GM19023 (cell line): ENCODE measurements around the gene ZFP42.
"Not testable (repeated sequence)": the region's sequence is repeated elsewhere in the genome, so short reads cannot be mapped to it uniquely, and the experiment has no call there.

ENCODE experiments used
- ATAC-seq: cut with Tn5 transposase; IDR thresholded peaks from one replicate; pipeline ENCODE4 v1.9.1; 2021; ENCODE audit warnings: mild to moderate bottlenecking, moderate library complexity; ENCODE audit not compliant: unreplicated experiment

ZFP42 gene

DNA sequence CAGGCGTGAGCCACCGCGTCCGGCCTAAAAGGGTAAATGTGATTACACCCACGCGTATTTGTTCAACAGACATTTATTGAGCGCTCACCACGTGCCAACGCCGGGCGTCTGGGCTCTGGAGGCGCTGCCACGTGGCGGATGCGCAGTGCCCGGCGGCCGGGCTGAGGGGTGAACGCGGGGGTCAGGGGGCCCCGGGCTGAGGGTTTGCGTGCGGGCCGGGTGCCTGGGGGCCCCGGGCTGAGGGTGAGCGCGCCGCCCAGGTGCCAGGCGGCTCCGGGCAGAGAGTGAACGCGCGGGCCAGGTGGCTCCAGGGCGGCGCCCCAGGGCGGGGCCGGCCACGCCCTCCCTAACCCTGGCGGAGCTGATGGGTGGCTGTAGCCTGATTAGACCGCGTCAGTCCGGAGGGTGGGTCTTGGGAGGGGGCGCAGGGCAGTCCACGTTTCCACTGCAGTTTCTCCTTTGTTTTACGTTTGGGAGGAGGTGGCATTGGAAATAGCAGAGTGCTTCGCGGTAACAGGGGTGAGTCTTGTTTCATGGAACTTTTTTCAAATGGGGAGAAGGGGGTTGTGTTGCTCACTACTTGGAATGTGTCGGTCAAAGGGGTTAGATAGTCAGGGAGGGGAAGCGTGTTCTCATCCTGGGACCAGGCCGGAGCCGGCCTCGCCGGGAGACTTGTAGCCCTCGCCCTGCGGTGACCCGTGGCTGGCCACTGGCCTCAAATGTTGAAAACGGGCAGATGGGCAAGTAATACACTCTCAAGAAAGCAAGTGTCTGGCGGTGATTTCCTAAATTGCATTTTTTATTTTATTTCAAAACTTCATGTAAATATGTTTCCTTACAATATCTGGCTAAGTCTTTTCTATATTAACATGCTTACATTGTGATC is at the start of gene ZFP42:
Gene ZFP42 (plus strand): TSS at position 450 of the 886 bp plus-strand sequence. CDS start 7,037 bp downstream, outside the sequence.
- ATAC-seq = no peak

DNA sequence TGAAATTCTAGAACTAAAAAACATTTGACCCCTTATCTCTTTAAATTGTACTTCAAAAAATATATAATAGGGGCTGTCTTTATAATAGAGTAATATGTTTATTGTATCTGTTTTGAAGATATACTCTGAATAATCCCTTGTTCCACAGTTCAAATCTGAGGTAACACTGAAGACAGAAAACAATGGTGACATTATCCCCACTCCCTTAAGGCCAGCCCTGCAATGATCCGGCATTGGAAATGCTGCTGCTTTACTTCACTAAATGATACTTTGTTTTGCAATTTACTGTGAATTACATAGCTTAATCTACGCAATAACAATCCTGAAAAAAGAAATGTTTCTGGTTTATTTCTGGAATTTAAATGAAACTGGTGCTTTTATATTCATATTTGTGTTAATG is 34.4 kb upstream of the ZFP42 start:
- ATAC-seq = no peak

DNA sequence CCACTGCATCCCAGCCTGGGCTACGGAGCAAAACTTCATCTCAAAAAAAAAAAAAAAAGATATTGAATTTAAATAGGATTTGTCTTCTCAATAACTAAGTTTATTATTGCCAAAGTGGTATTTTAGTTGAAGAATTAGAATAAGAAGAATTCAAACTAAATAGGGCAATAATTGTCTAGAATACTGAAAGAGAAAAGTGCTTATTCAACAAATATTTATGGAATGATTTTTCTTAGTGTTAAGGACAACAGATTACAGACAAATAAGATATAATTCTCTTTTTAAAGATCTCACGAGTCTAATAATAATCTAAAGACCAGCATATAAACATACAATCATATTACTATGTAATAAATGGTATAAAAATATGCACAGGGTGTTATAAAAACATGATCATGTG is 33.6 kb upstream of the ZFP42 start:
- no peak for ATAC-seq

DNA sequence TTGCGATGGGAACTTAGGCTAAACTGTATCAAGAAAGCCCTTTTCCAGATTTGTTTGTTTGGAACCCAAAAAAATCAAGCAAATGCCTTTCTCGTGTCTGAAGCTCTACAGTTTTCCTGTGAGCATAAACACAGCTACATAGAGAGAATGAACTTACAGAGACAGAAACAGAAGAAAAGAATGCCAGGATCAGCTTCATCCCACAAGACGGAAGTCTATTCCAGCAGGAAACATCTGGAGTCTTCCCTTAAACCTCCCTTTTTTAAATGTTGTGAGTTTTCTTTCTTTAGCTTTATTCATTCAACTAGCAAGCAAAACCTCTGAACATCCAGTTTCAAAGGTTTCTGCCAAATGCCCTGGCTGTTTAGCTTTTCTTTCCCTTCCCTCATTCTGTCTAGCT is 32.6 kb upstream of the ZFP42 start:
- ATAC-seq = no peak

DNA sequence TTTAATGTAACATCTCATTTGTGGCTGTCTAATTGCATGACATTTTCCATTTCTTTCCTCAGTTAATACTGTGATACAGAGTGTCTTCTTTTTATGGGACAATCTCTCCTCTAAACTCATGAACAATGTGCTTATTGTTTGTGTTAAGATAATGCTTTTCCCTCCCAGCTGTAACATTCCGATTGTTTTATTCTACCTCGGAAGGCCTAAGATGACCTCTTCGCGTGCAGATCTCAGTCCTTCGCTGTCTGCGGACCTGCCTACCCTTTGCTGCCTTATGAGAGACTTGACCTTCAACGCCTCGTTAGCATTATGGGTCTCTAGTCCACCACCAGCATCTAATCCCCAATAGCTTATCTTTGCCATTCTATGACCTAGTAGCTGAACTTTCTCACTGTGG is 29.8 kb upstream of the ZFP42 start:
- ATAC-seq = no peak

GRCh38 chr4:187972135-187972534 is 23.4 kb upstream of the ZFP42 start:
- ATAC-seq = no peak

DNA sequence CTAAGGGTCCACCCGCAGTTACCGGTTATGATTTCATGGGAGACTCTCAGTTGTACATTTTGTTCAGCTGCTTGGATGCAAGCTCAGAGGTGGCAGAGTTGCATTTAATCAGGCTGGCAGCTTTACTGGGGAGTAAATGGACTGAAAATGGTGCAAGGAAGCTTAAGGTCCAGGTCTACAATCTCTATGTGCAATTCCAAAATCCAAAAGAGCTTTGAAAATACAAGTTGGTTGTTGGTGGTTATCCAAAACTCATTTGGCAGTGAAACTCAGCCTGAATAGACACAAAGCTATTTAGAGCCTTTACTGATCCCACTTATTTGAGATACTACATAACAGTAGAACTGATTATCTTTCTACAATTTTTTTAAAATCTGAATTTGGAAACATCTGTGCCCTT is 11.8 kb upstream of the ZFP42 start:
- ATAC-seq = no peak

DNA sequence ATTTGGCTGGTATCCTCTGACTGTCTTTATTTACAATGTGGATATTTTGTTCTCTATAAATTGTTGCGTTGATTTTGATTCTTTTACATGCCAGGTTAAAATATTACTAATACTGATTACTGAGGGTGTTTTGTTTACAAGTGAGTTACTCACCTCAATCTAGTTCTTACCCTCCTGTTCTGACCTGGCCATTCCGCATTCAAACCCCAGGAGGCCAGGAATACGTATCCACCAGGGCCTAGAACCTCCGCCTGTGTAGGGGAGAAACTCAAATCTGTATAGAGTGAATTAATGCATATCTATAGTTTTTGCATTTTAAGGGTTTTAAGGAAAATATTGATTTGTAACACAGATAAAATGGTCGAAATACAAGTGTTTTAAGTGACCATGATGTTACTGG is 2.6 kb upstream of the ZFP42 start:
- no peak for ATAC-seq

- no peak for ATAC-seq
Measured at GRCh38 chr4:187993827-187994226, 1.7 kb upstream of the ZFP42 start.

DNA sequence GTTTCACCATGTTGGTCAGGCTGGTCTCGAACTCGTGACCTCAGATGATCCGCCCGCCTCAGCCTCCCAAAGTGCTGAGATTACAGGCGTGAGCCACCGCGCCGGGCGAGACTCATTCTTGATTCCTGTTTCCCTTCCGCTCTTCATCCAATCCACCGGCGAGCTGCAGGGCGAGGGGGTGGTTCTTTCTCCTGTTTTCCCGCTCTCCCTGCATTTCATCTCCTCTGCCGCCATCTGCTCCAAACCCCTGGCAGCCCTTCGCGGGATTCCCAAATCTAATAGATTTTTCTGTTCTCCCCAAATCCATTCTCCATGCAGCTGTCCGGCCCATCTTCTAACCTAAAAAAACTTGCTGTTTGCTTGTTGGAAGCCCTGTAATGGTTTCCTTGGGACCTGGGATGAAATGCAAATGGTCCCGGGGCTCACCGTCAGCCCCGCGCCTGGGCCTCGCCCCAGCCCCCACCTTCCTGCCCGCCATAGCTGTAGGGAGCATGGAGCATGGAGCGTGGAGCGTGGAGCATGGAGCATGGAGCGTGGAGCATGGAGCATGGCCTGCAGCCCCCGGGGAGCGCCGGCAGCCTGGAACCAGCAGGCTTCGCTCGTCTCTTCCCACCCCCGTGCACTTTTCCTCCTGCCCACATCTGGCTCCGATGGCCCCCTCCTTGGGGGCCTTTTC is 1.1 kb downstream of the ZFP42 start:
- no peak for ATAC-seq

- ATAC-seq = not testable (repeated sequence)
Measured at GRCh38 chr4:187997991-187998390, 2.4 kb downstream of the ZFP42 start.

DNA sequence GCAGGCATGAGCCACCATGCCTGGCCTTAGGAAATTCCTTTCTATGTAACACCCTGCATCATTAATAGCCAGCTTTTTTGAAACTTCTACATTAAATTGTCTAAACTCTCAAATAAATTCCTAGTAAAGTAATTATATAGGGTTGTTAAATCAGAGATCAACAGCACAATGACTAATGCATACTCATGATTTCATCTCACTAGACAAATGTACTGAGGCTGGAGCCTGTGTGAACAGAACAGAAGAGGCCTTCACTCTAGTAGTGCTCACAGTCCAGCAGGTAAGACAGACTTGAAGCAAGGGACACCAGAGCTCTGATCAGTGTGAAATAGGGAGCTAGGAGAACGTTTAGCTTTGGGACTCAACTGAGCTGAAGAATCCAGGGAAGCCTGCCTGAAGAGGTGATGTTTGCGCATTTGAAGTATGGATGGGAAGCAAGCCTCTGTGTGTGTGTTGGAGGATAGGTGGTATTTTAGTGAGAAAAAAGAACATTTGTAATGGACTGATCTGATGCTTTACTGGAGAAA is 3.9 kb downstream of the ZFP42 start:
- ATAC-seq = no peak

DNA sequence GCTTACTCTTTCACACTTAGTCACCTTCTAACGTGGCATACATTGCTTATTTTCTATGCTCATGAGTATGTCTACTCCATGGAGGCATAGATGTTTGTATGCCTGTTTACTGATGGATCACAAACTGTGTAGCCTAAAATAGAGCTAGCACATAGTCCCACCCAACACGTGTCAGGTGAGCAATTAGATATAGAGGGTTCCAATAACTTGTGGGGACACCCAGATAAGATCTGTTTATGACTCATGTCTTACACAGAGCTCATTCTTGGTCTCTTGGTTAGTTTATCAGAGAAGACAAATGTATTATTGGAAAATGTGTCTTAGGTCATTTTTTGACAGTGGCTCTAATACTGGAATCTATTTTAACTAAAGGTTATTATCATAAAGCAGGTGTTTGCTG is 6.8 kb downstream of the ZFP42 start:
- no peak for ATAC-seq

- ATAC-seq = no peak
Measured at GRCh38 chr4:188002751-188003150, 7.2 kb downstream of the ZFP42 start.

DNA sequence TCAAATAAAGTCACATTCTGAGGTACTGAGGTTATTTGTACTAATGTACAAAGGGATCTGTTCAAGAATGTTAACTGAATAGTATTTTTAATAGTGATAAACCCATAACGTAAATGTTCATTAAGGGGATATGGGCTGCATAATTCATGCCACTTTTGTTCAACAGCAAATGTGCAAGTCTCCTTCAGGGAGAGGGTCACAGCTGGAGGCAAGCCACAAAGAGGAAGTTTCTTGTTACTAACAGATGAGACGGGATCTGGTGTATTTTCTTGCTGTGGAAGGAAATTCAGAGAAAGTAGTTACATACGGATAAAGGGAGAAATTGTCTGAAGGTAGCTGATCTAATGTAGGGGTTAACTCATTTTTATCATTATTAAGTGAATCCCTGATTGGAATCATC is 10.0 kb downstream of the ZFP42 start:
- no peak for ATAC-seq

GRCh38 chr4:188006285-188006848 is 10.8 kb downstream of the ZFP42 start:
- no peak for ATAC-seq

- ATAC-seq = no peak
Measured at GRCh38 chr4:188008377-188008776, 12.8 kb downstream of the ZFP42 start.

GRCh38 chr4:188012426-188012945 is 16.9 kb downstream of the ZFP42 start:
- no peak for ATAC-seq

DNA sequence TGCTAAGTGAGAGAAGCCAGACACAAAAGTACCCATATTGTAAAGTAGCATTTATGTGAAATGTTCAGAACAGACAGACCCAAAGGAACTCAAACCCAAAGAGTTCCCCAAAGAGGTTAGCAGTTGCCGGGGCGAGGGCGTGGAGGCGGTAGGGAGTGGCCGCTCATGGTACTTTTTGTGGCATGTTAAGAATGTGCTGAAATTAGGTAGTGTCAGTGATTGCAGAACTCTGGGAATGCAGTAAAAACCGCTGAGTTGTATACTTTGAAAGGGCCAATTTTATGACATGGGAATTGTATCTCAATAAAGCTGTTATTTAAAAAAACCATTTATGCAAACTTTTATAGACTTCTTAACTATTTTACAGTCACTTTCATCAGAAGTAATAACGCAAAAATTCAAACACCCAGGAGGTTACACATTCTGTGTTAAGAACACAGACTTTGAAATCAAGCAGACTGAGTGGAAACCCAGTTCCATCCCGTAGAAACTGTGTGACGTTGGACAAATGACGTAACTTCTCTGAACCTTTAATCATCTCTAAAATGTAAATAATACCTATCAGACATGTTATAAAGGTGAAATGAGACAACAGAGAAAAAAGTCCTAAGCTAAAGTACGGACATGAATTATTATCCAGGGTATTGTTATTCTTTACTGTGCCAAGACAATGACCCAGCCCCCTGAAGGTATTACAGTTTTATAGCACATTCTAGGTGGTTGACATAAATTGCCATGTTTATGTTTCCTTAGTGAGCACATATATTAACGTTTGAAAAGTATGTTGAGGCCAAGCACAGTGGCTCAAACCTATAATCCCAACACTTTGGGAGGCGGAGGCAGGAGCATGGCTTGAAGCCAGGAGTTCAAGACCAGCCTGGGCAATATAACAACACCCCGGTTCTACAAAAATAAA is 19.7 kb downstream of the ZFP42 start:
- ATAC-seq = no peak

DNA sequence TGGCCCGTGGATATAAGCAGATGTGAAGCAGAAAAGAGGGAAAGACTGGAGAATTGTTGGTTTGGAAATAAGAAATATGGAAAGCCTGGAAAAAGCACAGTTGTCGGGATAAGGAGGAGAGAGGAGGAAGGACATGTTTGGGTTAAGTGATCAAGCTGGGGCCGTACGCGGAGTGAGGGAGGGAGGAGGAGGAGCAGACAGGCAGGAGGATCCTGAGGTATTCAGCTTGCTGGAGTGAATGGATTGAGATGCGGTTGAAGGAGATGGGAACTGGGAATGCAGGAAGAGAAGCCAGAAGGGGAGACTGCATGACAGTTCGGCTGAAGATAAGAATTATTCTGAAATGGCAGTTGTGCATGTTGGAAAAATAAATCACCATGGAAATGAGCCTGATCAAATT is 21.2 kb downstream of the ZFP42 start:
- no peak for ATAC-seq
